GM12878 (cell line): ENCODE data around the gene RAB9B. TPM values are rescaled to one million over a fixed set of nuclear protein-coding genes. Genes with fewer than 3 reads are reported as not detected.

Experiments used
- ATAC-seq: fragments of 200-7000 bp; cut with Tn5 transposase; 3 replicates; pipeline ENCODE4 v1.9.1; 2020; ENCODE audit warnings: mild to moderate bottlenecking, moderate library complexity
- BruUV-seq: library from RNA; stranded (reverse); fragments of 400-500 nt; replicated peaks from 2 replicates; lab custom pipeline; 2021; lab: Mats Ljungman, UMichigan
- CTCF ChIA-PET: fragments of 300-600 bp; sonication (Branson Sonifier 250); formaldehyde crosslinking; extraction: SDS; loops from one replicate; lab custom pipeline; 2021; ENCODE audit warnings: inconsistent platforms; lab: Yijun Ruan, JAX
- POLR2A ChIA-PET: fragments of 350-600 bp; formaldehyde crosslinking; extraction: SDS; loops from one replicate; lab custom pipeline; 2021; ENCODE audit warnings: inconsistent platforms; lab: Charles Lee
- RAD21 ChIA-PET: fragments of 300-600 bp; sonication (Branson Sonifier 250); formaldehyde crosslinking; loops from one replicate; lab custom pipeline; 2023; ENCODE audit warnings: antibody characterized with exemption; ENCODE audit not compliant: unreplicated experiment; lab: Charles Lee
- SMC1A ChIA-PET: fragments of 300-600 bp; sonication (Branson Sonifier 250); formaldehyde crosslinking; loops from one replicate; lab custom pipeline; 2023; ENCODE audit not compliant: unreplicated experiment, uncharacterized antibody; lab: Charles Lee
- DNase-seq: peaks from one replicate; pipeline ENCODE4 v3.0.0-alpha.2; 2011; ENCODE audit warnings: low read depth, low spot score
- FAIRE-seq: peaks from 3 replicates; lab custom pipeline; 2011; peaks lifted over from hg19 to GRCh38; lab: Jason Lieb, UNC
- H2AFZ ChIP-seq: 2 replicates; pipeline ENCODE4 v1.6.0; 2011; ENCODE audit warnings: low read depth, low read length, control low read depth; ENCODE audit not compliant: control insufficient read depth
- H3K27ac ChIP-seq: 2 replicates; pipeline ENCODE4 v1.5.1; 2011; ENCODE audit warnings: control low read depth; ENCODE audit not compliant: control insufficient read depth, insufficient read depth
- H3K27me3 ChIP-seq, 2 experiments: replicated peaks in 1 of 2; 2 replicates each; pipeline versions ENCODE4 v1.6.0 to v1.6.1; 2011; ENCODE audit warnings: low read length in 1 of 2; ENCODE audit not compliant: control insufficient read depth in 2 of 2, insufficient read depth in 2 of 2
- H3K36me3 ChIP-seq, 2 experiments: 2 replicates each; pipeline ENCODE4 v1.5.1; 2011; ENCODE audit warnings: low read length in 1 of 2; ENCODE audit not compliant: control insufficient read depth in 2 of 2, insufficient read depth in 2 of 2
- H3K4me1 ChIP-seq: 2 replicates; pipeline ENCODE4 v1.6.1; 2011; ENCODE audit warnings: mild to moderate bottlenecking, low read length, moderate library complexity, mixed read lengths; ENCODE audit not compliant: control insufficient read depth, insufficient read depth
- H3K4me2 ChIP-seq: 2 replicates; pipeline ENCODE4 v1.6.0; 2011; ENCODE audit warnings: control low read depth; ENCODE audit not compliant: control insufficient read depth, insufficient read depth
- H3K4me3 ChIP-seq: fragments of 200-600 bp; sonication (generic); 2 replicates; pipeline ENCODE4 v1.5.1; 2016
- H3K79me2 ChIP-seq: 2 replicates; pipeline ENCODE4 v1.6.0; 2011; ENCODE audit warnings: low read length; ENCODE audit not compliant: control insufficient read depth, insufficient read depth
- H3K9ac ChIP-seq: 2 replicates; pipeline ENCODE4 v1.8.0; 2011; ENCODE audit warnings: low read length, control low read depth, mixed read lengths; ENCODE audit not compliant: control insufficient read depth, insufficient read depth
- H3K9me3 ChIP-seq: replicated peaks from 3 replicates; pipeline ENCODE4 v1.5.1; 2011; ENCODE audit warnings: mild to moderate bottlenecking, low read length; ENCODE audit not compliant: control insufficient read depth, insufficient read depth
- H4K20me1 ChIP-seq: 2 replicates; pipeline ENCODE4 v1.6.0; 2011; ENCODE audit not compliant: control insufficient read depth, insufficient read depth
- BCL11A ChIP-seq: IDR thresholded peaks from 2 replicates; pipeline ENCODE4 v1.6.1; 2011; ENCODE audit warnings: low read depth, low read length
- EED ChIP-seq: sonication (generic); IDR thresholded peaks from 2 replicates; pipeline ENCODE4 v1.6.1; 2016; ENCODE audit warnings: antibody characterized with exemption, low read depth
- HDAC2 ChIP-seq: fragments of 200-600 bp; sonication (generic); IDR thresholded peaks from 2 replicates; pipeline ENCODE4 v1.6.1; 2017
- MTA2 ChIP-seq: fragments of 450-650 bp; IDR thresholded peaks from 2 replicates; pipeline ENCODE4 v1.6.1; 2016; ENCODE audit warnings: low read depth, mild to moderate bottlenecking, moderate library complexity
- MYC ChIP-seq: IDR thresholded peaks from 2 replicates; pipeline ENCODE4 v1.6.1; 2011; ENCODE audit warnings: mild to moderate bottlenecking, low read length, moderate library complexity, inconsistent platforms; ENCODE audit not compliant: insufficient read depth, insufficient replicate concordance, insufficient read length, severe bottlenecking
- NFYA ChIP-seq: IDR thresholded peaks from 2 replicates; pipeline ENCODE4 v1.6.1; 2011; ENCODE audit warnings: low read depth, mild to moderate bottlenecking, low read length, improper control_type of control experiment, borderline replicate concordance
- RFX5 ChIP-seq: IDR thresholded peaks from 2 replicates; pipeline ENCODE4 v1.6.1; 2011; ENCODE audit warnings: low read depth, low read length, improper control_type of control experiment
- SIN3A ChIP-seq: IDR thresholded peaks from 2 replicates; pipeline ENCODE4 v1.6.1; 2012; ENCODE audit warnings: low read depth, low read length, improper control_type of control experiment
- SUZ12 ChIP-seq: fragments of 200-600 bp; sonication (generic); IDR thresholded peaks from one replicate; pipeline ENCODE4 v1.6.1; 2018; ENCODE audit warnings: antibody characterized with exemption, mild to moderate bottlenecking; ENCODE audit not compliant: unreplicated experiment
- WGBS: methylation state at CpG from one replicate; pipeline ENCODE4 v1.1.6; 2016; ENCODE audit warnings: low lambda C conversion rate; ENCODE audit not compliant: insufficient replicate concordance, insufficient coverage; ENCODE audit errors: missing lambda C conversion rate; 5-methylcytosine and 5-hydroxymethylcytosine counted together
- in situ Hi-C: fragments of 300-500 bp; cut with MboI; formaldehyde crosslinking; loops from 9 replicates; pipeline ENCODE4 v1.14.3; 2018; ENCODE audit warnings: mixed read lengths
- intact Hi-C: fragments of 100-400 bp; cut with micrococcal nuclease; formaldehyde crosslinking; loops from one replicate; pipeline ENCODE4 v1.14.2; 2022; ENCODE audit not compliant: unreplicated experiment
- polyA plus RNA-seq, 11 experiments: library from polyadenylated mRNA; depleted of rRNA in 4 of 11; unstranded in 6 of 11; stranded (reverse) in 5 of 11; fragments of >200 nt; fragmentation: Nextera tagmentation in 4 of 11; fragmentation: Illumina TruSeq in 1 of 11; extraction: Ambion mirVana in 4 of 11; extraction: Trizol in 1 of 11; gene quantifications; 1 replicate in 1 of 11; 2 replicates in 10 of 11; pipeline versions ENCODE4 v1.2.1 to v1.2.3, GENCODE V29; 2011 to 2016; ENCODE audit warnings: inconsistent platforms in 2 of 11, missing spikeins in 2 of 11, low read depth in 1 of 11
- total RNA-seq, 4 experiments: library from RNA; depleted of rRNA in 3 of 4; stranded (reverse); fragments of >200 nt in 3 of 4; fragmentation: Illumina TruSeq in 1 of 4; extraction: Trizol in 1 of 4; gene quantifications; 2 replicates each; pipeline versions ENCODE4 v1.2.1 to v1.2.3, GENCODE V29; 2013 to 2021
- TF ChIP-seq, protein P1 (sequence below): fragments of 450-650 bp; formaldehyde crosslinking; IDR thresholded peaks from 2 replicates; pipeline ENCODE4 v1.4.0; 2020; ENCODE audit warnings: mild to moderate bottlenecking, moderate library complexity
- TF ChIP-seq, protein P2 (sequence below): IDR thresholded peaks from 2 replicates; pipeline ENCODE4 v1.6.1; 2011; ENCODE audit warnings: low read depth, mild to moderate bottlenecking, low read length, moderate library complexity, borderline replicate concordance; ENCODE audit errors: extremely low read depth
- TF ChIP-seq, protein P3 (sequence below): fragments of 450-650 bp; IDR thresholded peaks from 2 replicates; pipeline ENCODE4 v1.6.1; 2016; ENCODE audit warnings: mild to moderate bottlenecking
- TF ChIP-seq, protein P4 (sequence below): fragments of 450-650 bp; IDR thresholded peaks from 2 replicates; pipeline ENCODE4 v1.6.1; 2017; ENCODE audit warnings: mild to moderate bottlenecking, moderate library complexity

The RAB9B gene
- total and polyA plus RNA-seq, 10 of the 15 experiments (the other 5 are each of a cell fraction or from before 2014, with no cell fraction given) = 0.05 to 0.30 (median 0.19) TPM

DNA sequence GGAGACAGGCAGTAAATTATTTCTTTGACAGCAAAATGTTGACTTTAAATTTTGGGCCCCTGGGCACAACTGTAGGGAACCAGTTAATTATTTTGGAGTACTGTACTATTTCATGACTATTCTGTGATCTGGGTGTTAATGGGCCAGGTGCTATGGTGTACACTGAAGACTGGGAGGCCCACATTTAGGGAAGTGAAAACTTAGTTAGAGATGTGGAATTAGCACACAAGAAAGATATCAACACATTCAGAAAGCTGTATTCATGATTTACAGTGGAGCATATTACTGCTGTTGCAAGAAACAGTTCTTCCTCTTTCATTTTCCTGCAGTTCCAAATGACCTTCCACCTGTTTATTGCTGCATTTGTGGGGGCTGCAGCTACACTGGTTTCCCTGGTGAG lies 43.1 kb downstream of the RAB9B start (continued):
- TF ChIP-seq NFYA (no peak), MTA2 (peak; percentile 67)

DNA sequence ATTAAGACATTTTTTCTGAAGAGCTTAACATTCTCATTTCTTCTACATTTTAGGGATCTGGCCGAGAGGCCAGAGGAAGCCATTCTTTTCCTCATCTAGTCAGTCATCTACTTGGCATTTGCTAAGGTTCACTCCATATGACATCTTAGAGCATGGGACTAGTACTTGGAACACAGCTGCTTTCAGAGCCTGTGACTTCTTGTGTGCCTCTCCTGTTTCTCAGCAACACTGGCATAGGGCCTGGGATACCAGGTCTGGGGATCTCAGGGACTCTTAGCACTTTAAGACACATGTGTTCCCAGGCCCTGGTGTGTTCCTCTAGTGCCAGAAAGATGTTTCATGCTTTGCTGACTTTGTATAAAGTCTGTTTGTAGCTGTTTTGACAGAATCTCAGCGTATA lies 48.1 kb downstream of the RAB9B start:
- no peak overlapping the region for H3K4me2 ChIP-seq
- CTCF ChIA-PET = interaction anchor here (1.3 to 1.7 kb wide), 2 partner anchors 9 to 34 kb away, joined by 3 to 5 read pairs; no protein-coding TSS in a partner anchor
- TF ChIP-seq SIN3A = no peak
- TF ChIP-seq SUZ12 = no peak
- TF ChIP-seq EED = no peak
- TF ChIP-seq, protein P1, sequence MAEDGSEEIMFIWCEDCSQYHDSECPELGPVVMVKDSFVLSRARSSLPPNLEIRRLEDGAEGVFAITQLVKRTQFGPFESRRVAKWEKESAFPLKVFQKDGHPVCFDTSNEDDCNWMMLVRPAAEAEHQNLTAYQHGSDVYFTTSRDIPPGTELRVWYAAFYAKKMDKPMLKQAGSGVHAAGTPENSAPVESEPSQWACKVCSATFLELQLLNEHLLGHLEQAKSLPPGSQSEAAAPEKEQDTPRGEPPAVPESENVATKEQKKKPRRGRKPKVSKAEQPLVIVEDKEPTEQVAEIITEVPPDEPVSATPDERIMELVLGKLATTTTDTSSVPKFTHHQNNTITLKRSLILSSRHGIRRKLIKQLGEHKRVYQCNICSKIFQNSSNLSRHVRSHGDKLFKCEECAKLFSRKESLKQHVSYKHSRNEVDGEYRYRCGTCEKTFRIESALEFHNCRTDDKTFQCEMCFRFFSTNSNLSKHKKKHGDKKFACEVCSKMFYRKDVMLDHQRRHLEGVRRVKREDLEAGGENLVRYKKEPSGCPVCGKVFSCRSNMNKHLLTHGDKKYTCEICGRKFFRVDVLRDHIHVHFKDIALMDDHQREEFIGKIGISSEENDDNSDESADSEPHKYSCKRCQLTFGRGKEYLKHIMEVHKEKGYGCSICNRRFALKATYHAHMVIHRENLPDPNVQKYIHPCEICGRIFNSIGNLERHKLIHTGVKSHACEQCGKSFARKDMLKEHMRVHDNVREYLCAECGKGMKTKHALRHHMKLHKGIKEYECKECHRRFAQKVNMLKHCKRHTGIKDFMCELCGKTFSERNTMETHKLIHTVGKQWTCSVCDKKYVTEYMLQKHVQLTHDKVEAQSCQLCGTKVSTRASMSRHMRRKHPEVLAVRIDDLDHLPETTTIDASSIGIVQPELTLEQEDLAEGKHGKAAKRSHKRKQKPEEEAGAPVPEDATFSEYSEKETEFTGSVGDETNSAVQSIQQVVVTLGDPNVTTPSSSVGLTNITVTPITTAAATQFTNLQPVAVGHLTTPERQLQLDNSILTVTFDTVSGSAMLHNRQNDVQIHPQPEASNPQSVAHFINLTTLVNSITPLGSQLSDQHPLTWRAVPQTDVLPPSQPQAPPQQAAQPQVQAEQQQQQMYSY (CRISPR knock-in tag) = no peak
- no peak for TF ChIP-seq MYC
- TF ChIP-seq, protein P2, sequence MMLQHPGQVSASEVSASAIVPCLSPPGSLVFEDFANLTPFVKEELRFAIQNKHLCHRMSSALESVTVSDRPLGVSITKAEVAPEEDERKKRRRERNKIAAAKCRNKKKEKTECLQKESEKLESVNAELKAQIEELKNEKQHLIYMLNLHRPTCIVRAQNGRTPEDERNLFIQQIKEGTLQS = no peak
- TF ChIP-seq, protein P3, sequence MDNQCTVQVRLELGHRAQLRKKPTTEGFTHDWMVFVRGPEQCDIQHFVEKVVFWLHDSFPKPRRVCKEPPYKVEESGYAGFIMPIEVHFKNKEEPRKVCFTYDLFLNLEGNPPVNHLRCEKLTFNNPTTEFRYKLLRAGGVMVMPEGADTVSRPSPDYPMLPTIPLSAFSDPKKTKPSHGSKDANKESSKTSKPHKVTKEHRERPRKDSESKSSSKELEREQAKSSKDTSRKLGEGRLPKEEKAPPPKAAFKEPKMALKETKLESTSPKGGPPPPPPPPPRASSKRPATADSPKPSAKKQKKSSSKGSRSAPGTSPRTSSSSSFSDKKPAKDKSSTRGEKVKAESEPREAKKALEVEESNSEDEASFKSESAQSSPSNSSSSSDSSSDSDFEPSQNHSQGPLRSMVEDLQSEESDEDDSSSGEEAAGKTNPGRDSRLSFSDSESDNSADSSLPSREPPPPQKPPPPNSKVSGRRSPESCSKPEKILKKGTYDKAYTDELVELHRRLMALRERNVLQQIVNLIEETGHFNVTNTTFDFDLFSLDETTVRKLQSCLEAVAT = no peak
- TF ChIP-seq, protein P4, sequence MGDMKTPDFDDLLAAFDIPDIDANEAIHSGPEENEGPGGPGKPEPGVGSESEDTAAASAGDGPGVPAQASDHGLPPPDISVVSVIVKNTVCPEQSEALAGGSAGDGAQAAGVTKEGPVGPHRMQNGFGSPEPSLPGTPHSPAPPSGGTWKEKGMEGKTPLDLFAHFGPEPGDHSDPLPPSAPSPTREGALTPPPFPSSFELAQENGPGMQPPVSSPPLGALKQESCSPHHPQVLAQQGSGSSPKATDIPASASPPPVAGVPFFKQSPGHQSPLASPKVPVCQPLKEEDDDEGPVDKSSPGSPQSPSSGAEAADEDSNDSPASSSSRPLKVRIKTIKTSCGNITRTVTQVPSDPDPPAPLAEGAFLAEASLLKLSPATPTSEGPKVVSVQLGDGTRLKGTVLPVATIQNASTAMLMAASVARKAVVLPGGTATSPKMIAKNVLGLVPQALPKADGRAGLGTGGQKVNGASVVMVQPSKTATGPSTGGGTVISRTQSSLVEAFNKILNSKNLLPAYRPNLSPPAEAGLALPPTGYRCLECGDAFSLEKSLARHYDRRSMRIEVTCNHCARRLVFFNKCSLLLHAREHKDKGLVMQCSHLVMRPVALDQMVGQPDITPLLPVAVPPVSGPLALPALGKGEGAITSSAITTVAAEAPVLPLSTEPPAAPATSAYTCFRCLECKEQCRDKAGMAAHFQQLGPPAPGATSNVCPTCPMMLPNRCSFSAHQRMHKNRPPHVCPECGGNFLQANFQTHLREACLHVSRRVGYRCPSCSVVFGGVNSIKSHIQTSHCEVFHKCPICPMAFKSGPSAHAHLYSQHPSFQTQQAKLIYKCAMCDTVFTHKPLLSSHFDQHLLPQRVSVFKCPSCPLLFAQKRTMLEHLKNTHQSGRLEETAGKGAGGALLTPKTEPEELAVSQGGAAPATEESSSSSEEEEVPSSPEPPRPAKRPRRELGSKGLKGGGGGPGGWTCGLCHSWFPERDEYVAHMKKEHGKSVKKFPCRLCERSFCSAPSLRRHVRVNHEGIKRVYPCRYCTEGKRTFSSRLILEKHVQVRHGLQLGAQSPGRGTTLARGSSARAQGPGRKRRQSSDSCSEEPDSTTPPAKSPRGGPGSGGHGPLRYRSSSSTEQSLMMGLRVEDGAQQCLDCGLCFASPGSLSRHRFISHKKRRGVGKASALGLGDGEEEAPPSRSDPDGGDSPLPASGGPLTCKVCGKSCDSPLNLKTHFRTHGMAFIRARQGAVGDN = no peak
- TF ChIP-seq RFX5 = no peak
- no peak for TF ChIP-seq BCL11A
- no peak for TF ChIP-seq HDAC2
- TF ChIP-seq, all 136 proteins: peak for 0
- ChIA-PET SMC1A (interaction anchor here (1.0 kb wide), 1 partner anchor 54 kb away, joined by 3 read pairs; no protein-coding TSS in a partner anchor), RAD21 (no interaction called here), POLR2A (interaction anchor here (0.6 kb wide), 1 partner anchor 12 kb away, joined by 7 read pairs; no protein-coding TSS in a partner anchor)
- WGBS = 0% methylated on average over 2 of the region's 2 CpGs
- H2AFZ ChIP-seq = no peak overlapping the region
- in situ Hi-C loops (no loop called here), intact Hi-C loops (no loop called here)
- no peaks in the 10 kb centered on the region for H3K4me1 ChIP-seq
- H3K4me3 ChIP-seq = no peak overlapping the region
- no peak overlapping the region for H3K9ac ChIP-seq
- no peaks in the 10 kb centered on the region for H3K79me2 ChIP-seq
- H3K9me3 ChIP-seq = no peaks in the 10 kb centered on the region
- no peak for DNase-seq
- H3K27ac ChIP-seq = no peak overlapping the region
- H3K36me3 ChIP-seq = no peaks in the 10 kb centered on the region
- no peak for FAIRE-seq
- no peak for ATAC-seq
- BruUV-seq = no TSS peak
- H3K27me3 ChIP-seq = peaks cover 0 to 2% of the 10 kb centered on the region in 2 experiments; a peak in 2 of 4 replicates
- no peaks in the 10 kb centered on the region for H4K20me1 ChIP-seq
